ENCODE measurements around the gene YBX2.
"Not testable (repeated sequence)": the region's sequence is repeated elsewhere in the genome, so short reads cannot be mapped to it uniquely, and the experiment has no call there.

The YBX2 gene

DNA sequence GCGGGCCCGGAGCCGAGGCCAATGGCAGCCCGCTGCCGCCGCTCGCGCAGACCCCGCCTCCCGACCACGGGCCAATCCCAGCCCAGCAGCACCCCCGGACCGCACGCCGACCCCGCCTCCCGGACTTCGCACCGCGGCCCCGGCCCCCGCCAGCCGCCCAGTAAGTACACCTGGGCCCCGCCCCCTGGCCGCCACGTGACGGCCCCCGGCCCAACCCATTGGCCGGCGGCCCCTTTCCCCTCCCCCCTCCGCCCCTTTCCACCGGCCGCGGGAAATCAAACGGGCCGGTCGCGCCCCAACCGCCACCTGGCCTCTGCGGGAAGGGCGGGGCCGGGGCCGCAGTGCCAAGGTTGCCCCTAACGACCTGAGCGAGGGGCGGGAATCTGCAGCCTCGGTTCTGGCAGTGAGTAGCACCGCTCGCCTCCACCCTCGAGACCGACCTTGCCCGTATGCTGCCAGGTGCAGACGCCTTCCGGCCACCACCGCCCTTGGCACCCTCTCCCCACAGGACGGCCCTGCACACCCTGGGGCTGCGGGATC, at the start of gene YBX2:
Gene YBX2 (minus strand): TSS at position 26 of the 540 bp plus-strand sequence. CDS start 139 bp downstream, outside the sequence.
- DNase-seq (ENCODE audit: low spot score): no peak

DNA sequence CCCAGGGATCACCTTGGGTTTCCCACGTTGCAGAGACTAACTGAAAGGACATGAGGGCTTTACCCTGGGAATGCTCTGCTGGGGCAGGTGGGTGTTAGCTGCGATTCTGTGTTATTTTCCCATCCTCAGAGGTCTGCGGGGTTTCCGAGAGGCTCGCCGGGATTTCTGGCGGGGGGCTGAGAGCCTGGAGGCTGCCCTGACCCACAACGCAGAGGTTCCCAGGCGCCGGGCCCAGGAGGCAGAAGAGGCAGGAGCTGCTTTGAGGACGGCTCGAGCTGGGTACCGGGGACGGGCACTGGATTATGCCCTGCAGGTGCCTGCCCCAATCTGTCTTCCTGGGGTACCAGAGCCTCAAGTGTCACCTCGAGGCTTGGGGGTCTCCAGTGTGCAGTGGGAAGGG, 48.8 kb upstream of the YBX2 start:
- no peak for DNase-seq (ENCODE audit: low spot score)

DNA sequence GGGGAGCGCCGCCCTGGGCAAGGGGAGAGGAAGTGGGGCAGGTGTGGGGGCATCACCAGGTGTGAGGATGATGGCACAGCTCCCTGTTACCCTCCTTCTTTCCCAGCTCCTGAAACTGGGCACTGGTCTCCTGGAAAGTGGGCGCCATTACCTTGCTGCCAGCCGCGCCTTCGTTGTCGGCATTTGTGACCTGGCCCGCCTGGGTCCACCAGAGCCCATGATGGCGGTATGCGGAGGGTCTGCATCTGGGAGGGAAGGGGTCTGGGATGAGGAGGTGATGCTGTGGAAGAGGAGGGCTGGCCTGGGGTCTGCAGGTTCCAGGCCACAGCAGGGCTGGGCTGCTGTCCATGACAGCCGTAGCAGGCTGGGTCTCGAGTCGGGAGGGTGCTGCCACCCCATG, 47.4 kb upstream of the YBX2 start:
- no peak for DNase-seq (ENCODE audit: low spot score)

DNA sequence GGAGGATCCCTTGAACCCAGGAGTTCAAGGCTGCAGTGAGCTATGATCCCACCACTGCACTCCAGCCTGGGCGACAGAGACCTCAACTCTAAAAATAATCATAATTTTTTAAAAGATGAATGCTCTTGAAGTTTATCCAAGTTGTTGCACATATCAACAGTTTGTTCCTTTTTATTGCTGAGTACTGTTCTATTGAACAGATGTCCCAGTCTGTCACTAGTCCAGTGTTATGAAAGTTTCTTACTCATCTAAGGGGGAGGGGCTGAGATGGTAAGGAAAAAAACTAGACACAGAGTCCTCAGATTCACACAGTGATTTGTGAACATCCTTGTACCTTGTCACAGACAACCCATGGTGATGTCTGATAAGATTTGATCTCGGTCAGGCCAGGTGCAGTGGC, 45.7 kb upstream of the YBX2 start:
- no peak for DNase-seq (ENCODE audit: low spot score)

DNA sequence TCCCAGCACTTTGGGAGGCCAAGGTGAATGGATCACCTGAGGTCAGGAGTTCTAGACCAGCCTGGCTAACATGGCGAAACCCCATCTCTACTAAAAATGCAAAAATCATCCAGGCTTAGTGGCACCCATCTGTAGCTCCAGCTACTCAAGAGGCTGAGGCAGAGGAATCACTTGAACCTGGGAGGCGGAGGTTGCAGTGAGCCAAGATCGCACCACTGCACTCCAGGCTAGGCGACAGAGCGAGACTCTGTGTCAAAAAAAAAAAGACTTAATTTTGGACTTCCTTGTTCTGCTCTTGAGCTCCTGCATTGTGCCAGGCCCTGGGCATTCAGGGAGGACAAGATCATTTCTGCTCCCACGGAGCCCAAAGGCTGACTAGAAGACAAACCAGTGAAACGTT, 43.2 kb upstream of the YBX2 start:
- DNase-seq (ENCODE audit: low spot score): not testable (repeated sequence)

DNA sequence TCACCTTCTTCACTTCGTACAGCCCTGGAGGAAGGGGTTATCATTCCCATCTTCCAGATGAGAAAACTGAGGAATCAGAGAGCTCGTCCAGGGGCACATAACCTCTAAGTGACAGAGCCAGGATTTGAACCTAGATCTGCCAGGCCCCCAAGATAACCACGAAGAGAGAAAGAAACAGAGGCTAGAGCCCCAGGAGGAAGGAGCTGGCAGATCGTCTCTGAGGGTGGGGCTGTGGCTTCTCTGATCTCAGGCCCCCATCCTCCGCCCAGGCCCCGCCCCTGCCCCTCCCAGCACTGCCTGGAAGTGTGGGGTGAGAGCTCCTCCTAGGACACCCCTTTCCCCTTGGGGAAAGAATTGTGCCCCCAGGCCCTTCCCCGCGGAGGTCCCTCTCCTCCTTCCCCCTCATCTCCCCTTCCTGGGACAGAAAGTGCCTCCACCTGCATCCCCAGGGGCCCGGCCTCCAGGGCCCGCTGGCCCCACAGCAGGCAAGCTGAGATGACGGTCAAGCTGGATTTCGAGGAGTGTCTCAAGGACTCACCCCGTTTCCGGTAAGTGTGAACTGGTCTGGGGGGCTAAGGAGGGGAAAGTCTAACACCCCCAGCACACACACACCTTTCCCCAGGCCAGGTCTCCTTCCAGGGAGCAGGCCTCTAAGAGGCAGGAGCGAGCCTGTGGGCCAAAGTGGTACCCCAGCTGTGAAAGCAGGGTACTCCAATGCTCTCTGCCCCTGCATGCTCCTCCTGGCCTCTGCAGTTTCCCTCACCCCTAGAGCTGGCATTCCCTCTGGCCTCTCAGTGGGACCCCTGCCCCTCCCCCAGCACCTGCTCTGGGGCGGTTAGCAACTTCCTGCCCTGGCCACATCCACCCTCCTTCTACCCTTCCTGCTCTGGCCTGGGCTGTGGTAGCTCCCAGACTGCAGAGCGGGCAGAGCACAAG, 42.1 kb upstream of the YBX2 start, which contains the start of gene ACAP1:
Gene ACAP1 (plus strand): TSS at position 290 of the 936 bp plus-strand sequence. CDS start 206 bp downstream, at position 496.
- DNase-seq (ENCODE audit: low spot score): no peak

DNA sequence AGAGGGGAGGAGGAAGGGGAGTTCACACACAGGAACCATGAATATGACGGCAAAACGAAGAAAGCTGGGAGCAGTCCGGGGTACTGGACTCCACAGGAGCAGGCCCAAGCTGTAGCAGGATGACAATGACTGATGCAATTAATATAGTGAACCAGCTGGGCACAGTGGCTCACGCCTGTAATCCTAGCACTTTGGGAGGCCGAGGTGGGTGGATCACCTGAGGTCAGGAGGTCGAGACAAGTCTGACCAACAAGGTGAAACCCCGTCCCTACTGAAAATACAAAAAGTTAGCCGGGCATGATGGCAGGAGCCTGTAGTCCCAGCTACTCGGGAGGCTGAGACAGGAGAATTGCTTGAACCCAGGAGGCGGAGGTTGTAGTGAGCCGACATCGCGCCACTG, 41.3 kb upstream of the YBX2 start:
- not testable (repeated sequence) for DNase-seq (ENCODE audit: low spot score)

DNA sequence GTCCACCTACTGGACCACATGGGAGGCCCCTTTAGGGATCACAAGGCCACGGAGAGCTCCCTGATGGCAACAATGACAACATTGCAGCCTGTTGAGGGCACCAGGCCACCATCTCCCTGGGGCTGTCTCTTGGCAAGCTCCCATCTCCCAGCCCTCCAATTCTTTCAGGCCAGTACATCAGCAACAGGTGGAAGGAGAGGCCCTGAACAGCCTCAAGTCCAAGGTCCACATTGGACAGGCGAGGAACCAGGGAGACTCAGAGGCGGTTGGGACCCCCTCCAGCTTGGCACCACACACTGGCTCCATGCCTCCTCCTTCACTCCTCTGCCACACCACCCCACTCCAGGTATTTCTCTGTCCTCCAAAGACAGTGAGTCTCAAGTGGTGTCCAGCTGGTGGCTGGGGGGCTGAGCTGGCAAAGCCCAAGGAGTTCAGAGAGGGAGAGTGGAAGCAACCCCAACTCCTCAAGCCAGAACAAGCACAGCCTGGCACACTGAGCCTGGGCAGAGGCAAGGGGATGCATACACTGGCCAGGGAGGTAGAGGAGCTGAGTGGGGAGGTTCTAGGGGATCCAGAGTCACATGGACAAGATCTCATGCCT, 40.6 kb upstream of the YBX2 start:
- DNase-seq (ENCODE audit: low spot score): no peak

DNA sequence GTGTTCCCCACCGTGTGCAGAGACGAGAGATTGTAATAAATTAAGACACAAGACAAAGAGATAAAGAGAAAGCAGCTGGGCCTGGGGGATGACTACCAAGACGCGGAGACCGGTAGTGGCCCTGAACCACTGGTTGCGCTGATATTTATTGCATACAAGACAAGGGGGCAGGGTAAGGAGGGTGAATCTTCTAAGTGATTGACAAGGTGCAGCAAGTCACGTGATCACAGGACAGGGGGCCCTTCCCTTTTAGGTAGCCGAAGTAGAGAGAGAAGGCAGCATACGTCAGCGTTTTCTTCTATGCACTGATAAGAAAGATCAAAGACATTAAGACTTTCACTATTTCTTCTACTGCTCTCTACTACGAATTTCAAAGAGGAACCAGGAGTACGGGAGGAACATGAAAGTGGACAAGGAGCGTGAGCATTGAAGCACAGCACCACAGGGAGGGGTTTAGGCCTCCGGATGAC, 38.2 kb upstream of the YBX2 start:
- not testable (repeated sequence) for DNase-seq (ENCODE audit: low spot score)

DNA sequence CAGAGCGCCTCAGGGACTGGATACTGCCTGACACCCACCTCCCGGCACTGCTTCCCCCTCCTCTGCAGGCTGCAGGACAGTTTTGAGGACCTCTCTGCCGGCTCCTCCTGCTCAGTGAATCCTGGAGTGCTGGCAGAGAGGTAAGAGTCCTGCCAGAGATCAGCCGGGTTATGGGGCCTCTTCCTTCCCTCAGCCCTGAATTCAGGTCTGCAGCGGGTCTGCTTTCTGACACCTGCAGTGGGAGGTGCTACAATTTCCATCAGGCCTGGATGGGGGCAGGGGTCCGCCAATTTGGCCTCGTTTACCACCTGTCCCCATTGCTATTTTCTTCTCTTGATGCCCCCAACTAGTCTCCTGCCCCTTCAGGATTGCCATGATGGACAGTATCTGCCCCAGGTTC, 37.7 kb upstream of the YBX2 start:
- no peak for DNase-seq (ENCODE audit: low spot score)

DNA sequence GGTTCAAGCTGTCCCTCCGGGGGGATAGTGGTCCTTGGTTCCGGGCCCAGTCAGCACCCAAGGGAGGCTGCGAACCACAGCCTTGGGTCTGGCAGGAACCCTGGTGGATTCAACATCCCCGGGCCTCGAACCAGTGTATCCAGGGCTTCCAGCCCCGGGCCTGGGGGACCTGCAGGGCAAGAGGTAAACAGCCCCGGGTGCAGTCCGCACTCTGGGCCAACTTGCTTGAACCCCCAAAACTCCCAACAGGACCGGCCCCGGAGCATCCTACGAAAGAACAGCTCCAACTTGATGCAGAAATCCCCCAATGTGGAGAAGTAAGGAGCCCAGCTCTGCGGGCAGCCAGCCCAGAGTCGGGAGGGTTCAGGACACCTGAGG, 36.2 kb upstream of the YBX2 start:
- no peak for DNase-seq (ENCODE audit: low spot score)

DNA sequence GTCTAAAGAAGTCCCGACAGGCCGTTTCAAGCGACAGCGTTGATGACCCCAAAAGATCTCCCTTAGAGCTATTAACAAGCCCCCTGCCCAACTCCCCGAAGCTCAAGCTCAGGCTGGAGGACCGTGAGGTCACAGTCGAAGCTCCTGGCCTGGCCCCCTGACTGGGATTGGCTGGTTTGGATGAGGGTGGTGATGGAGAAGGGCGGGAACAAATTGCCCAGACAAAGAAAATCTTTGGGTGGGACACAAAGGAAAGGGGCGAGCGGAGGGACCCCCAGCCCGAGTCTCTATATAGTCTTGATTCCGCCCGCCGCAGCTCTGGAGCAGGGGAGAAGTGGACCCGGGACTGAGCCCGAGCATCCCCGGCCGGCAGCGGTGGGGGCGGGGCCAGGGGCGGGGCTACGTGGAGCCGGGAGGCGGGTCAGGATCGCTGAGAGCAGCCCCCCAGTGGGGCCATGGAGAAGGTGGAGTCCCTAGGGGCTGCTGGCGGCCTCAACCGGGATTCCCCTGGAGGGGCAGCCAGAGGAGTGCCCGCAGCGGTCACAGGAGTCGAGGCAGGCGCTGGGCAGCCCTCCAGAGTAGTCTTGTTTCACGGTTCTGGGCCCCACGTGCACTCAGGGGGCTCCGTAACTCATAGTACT, 35.7 kb upstream of the YBX2 start:
- no peak for DNase-seq (ENCODE audit: low spot score)

DNA sequence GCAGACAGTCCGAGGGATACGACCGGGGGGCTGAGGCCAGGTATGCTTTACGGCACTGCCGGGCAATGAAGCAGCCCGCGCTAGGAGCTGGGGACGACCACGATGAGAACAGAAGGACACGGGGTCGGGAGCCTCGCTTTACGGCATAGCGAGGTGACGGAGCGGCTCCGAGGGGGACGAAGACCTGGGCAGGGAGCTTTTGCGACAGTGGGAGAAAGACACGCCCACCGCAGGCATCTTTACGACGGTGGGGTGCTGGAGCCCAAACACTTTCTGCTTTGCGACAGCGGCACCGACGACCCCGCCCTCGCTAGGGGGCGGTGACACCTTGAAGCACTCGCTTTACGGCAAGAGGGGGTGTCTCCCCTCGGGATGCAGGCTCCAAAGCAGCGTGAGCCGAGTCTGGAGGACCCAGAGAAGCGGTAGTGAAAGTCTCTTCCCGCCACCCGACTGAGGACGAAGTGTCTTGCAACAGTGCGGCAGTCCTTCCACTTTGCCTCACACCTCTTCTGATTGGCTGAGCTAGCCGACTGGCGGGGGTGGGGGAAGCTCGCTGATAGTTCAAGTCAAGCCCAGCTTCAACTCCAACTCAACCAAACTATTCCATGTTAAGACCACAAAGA, 35.0 kb upstream of the YBX2 start:
- DNase-seq (ENCODE audit: low spot score): peak; percentile 98

DNA sequence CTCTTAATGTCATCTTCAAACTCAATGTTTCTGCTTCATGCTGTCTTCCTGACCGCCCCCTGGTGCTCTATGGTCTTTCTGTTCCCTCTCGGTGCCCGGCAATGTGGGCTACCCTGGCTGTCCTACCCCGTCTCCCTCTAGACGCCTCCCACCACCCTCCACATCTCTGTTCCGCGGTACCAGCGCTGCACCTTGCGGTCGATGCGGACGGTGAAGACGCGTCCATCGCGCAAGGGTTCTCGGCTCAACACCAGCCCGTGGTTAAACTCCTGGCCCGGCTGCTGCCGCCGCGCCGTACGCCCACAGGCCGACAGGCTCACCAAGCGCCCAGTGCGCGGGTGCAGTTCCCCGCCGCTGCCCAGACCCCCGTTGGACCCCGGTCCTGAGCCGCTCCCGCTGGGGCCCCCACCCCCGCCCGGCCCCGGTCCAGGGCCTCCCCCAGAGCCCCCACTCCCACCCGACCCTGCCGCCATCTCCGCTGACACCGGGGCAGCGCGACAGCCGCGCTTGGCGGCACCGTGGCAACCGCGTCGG, 34.5 kb upstream of the YBX2 start, which contains the start of gene NEURL4:
Gene NEURL4 (minus strand): TSS at position 496 of the 534 bp plus-strand sequence. CDS start 23 bp downstream, at position 473.
- DNase-seq (ENCODE audit: low spot score): no peak

DNA sequence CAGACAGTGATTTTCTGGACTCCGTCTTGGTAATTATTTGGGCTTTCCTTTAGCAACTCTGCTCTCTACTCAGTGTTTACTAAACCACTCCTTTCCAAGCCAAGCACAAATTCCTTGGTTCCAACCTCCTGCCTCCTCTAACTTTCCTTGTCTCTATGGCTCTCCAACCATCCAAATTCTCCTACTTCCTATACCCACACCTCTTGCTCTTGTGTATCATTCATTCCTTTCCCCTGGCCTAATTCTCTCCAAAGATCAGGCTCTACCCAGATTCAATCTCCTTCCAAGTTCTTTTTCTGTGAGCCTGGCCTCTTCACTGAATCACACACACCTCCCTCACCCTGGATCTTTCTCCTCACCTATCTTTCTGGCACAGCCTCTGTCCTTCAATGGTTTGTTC, 33.6 kb upstream of the YBX2 start:
- DNase-seq (ENCODE audit: low spot score): no peak

DNA sequence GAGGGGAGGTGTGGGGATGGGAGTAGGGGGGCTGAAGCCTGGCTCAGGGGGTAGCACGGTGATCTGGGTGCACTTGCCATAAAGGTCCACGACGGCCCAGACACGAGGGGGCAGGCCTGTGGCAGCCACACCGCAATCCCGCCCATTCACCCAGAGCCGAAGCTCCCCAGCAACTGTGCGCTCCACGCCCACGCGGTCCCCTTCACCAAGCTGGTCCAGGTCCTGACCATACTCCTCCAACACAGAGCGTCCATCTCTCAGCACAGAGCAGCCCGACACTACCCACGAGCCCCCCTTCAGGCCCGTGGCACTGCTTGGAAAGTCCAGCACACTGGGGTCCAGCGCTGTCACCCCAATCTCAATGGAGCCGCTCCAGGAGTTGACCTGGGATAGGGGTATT, 33.1 kb upstream of the YBX2 start:
- DNase-seq (ENCODE audit: low spot score): no peak

DNA sequence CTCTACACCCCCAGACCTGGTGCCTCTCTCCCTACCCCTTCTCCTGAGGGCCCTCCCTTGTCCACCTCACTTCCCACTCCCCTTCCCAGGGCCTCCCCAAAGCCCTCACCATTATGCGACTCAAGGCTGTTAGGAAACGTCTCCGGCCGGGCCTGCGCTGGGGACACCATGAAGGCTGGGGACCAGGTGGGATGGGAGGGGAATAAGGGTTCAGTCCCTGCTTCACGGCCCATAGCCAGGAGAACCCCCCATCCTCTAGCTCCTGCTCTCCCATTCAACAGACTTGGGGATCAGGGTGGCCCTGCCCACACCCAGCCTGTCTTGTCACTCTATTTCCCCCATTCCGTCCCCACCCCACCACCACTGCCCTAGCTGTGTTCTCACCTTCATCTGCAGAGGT, 32.6 kb upstream of the YBX2 start:
- no peak for DNase-seq (ENCODE audit: low spot score)

DNA sequence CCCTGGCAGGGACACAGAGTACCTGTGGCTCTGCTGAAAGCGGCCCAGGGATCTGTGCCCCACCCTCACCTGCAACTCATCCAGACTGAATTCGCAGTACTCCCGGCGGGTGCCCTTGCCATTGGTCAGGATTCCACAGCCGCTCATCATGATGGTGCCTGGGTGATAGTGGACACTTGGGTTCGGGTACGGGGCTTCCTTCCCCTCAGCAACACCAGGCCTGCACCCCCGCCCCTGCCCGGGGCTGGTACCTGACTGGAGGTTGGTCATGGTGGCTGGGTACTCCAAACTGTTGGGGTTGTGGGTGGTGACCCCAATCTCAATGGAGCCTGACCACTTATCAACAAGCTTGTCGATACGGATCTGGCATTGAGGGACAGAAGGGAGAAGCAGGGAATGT, 31.7 kb upstream of the YBX2 start:
- no peak for DNase-seq (ENCODE audit: low spot score)

DNA sequence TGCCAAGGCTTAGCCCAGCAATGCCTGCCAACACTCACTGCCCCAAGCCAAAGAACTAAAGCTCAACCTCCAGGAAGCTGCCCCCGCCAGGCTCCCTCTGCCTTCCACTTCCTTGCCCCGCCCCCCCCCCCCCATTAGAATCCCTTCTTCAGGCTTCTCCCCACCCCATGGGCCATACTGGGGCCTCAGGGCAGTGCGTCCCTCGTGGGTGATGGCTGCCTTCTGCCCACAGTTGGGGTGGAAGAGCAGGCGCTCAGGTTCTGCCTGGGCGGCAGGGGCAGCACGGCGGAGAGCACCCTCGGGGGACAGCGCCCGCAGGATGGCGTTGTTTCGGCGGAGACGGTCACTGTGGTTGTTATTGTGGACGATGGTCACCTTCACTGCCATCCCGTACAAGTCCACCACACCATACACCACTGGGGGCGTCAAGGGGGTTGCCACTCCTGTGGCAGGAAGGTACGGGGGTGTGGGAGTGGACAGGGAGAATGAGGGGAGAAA, 30.6 kb upstream of the YBX2 start:
- no peak for DNase-seq (ENCODE audit: low spot score)

DNA sequence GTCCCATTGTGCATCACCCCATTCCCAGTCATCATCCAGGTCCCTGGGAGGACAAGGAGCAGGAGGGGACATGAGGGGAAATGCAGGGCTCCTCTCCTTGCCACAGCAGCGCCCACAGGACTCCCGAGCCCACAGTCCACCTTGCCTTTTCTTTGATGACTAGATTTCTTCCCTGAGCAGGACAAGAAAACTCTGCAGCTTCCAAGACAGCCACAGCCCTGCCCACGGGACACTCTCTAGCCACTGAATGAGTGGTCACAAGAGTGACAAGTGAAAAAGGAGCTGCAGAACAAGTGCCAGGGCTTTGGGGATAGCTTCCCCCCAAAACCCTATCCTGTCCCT, 30.0 kb upstream of the YBX2 start:
- no peak for DNase-seq (ENCODE audit: low spot score)

DNA sequence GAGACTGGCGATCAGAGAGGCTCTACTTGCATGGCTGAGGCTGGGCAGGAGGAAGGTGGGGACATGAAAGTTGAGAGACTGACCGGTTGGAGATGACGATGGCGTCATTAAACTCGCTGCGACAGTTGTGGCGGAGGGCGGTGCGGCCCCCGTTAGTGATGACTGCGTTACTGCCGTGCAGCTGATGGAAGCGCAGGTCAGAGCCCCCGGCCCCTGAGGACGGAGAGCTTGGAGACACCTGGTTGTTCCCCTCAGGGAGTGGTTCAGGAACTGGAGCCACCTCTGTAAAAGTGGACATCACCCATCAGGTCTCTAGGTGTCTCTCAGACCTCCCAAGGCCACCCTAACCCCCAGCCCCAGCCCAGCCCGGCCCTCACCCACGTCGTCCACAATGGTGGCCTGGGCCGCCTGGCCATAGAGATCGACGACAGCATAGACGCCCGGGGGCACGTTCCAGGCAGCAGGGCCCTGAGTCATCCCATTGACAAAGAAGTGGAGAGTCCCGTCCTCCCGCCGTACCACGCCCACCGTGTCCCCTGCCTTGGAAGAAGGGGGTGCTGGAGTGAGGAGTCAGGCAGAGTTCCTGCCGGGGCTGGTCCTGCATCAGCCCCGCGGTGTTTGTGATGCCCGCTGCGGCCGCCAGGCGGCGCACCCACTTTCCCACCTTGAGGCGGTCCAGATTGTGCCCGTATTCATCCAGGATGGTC, 29.4 kb upstream of the YBX2 start:
- DNase-seq (ENCODE audit: low spot score): no peak
